ENCODE measurements around the gene CHD1.

CHD1 gene

GRCh38 chr5:98904780-98905179 is 24.0 kb downstream of the CHD1 start:
- Histone ChIP-seq H3K9ac (ENCODE audit: low read length) (no peak overlapping the region), H3K4me1 (ENCODE audit: low read length) (no peaks in the 10 kb centered on the region), H2AFZ (ENCODE audit: low read length) (no peak overlapping the region), H3K4me2 (ENCODE audit: low read depth, low read length) (no peak overlapping the region), H3K9me3 (replicated peaks; ENCODE audit: insufficient read depth, low read length) (no peaks in the 10 kb centered on the region), H3K79me2 (ENCODE audit: low read length) (peaks cover 53% of the 10 kb centered on the region), H3K36me3 (replicated peaks; ENCODE audit: insufficient read depth, low read length) (peaks cover 22% of the 10 kb centered on the region), H3K27ac (ENCODE audit: low read length) (no peak overlapping the region), H3K9me2 (replicated peaks; ENCODE audit: insufficient read depth, low read length) (no peaks in the 10 kb centered on the region), H4K20me1 (ENCODE audit: insufficient read depth, low read length) (peaks cover 21% of the 10 kb centered on the region; the same call in 1 of the 2 replicates), H3K4me3 (ENCODE audit: low read length) (no peak overlapping the region), H3K27me3 (replicated peaks; ENCODE audit: insufficient read depth, low read length) (no peaks in the 10 kb centered on the region), H3F3A (ENCODE audit: insufficient read depth, low read length) (no peaks in the 10 kb centered on the region)
- TF ChIP-seq EZH2phosphoT487 (IDR thresholded peaks at IDR 0.05; ENCODE audit: low read length) (no peak), CTCF (IDR thresholded peaks at IDR 0.05; ENCODE audit: low read length) (no peak), EZH2 (optimal IDR thresholded peaks at IDR 0.05; ENCODE audit: low read depth, low read length) (no peak)
- DNase-seq: no peak

GRCh38 chr5:98902733-98903132 is 26.1 kb downstream of the CHD1 start:
- no peak overlapping the region for H3K4me3 ChIP-seq (ENCODE audit: low read length)
- no peaks in the 10 kb centered on the region for H3F3A ChIP-seq (ENCODE audit: insufficient read depth, low read length)
- H3K79me2 ChIP-seq (ENCODE audit: low read length): peaks cover 36% of the 10 kb centered on the region
- TF ChIP-seq EZH2 (optimal IDR thresholded peaks at IDR 0.05; ENCODE audit: low read depth, low read length) (no peak), CTCF (IDR thresholded peaks at IDR 0.05; ENCODE audit: low read length) (no peak), EZH2phosphoT487 (IDR thresholded peaks at IDR 0.05; ENCODE audit: low read length) (no peak)
- no peaks in the 10 kb centered on the region for H3K4me1 ChIP-seq (ENCODE audit: low read length)
- H3K4me2 ChIP-seq (ENCODE audit: low read depth, low read length): no peak overlapping the region
- peaks cover 26% of the 10 kb centered on the region for H3K36me3 ChIP-seq (replicated peaks; ENCODE audit: insufficient read depth, low read length)
- H3K27ac ChIP-seq (ENCODE audit: low read length): no peak overlapping the region
- no peak overlapping the region for H2AFZ ChIP-seq (ENCODE audit: low read length)
- no peaks in the 10 kb centered on the region for H3K9me2 ChIP-seq (replicated peaks; ENCODE audit: insufficient read depth, low read length)
- no peak overlapping the region for H3K9ac ChIP-seq (ENCODE audit: low read length)
- no peak for DNase-seq
- H3K27me3 ChIP-seq (replicated peaks; ENCODE audit: insufficient read depth, low read length): no peaks in the 10 kb centered on the region
- H3K9me3 ChIP-seq (replicated peaks; ENCODE audit: insufficient read depth, low read length): no peaks in the 10 kb centered on the region
- H4K20me1 ChIP-seq (ENCODE audit: insufficient read depth, low read length): peaks cover 16% of the 10 kb centered on the region; the same call in 1 of the 2 replicates

GRCh38 chr5:98899456-98899855 is 29.4 kb downstream of the CHD1 start:
- peaks cover 23% of the 10 kb centered on the region for H3K36me3 ChIP-seq (replicated peaks; ENCODE audit: insufficient read depth, low read length)
- H2AFZ ChIP-seq (ENCODE audit: low read length): no peak overlapping the region
- TF ChIP-seq EZH2 (optimal IDR thresholded peaks at IDR 0.05; ENCODE audit: low read depth, low read length) (no peak), EZH2phosphoT487 (IDR thresholded peaks at IDR 0.05; ENCODE audit: low read length) (no peak), CTCF (IDR thresholded peaks at IDR 0.05; ENCODE audit: low read length) (no peak)
- no peaks in the 10 kb centered on the region for H3K9me2 ChIP-seq (replicated peaks; ENCODE audit: insufficient read depth, low read length)
- peaks cover 8% of the 10 kb centered on the region for H3K79me2 ChIP-seq (ENCODE audit: low read length)
- H3K9ac ChIP-seq (ENCODE audit: low read length): no peak overlapping the region
- H3K27me3 ChIP-seq (replicated peaks; ENCODE audit: insufficient read depth, low read length): no peaks in the 10 kb centered on the region
- no peak overlapping the region for H3K4me3 ChIP-seq (ENCODE audit: low read length)
- no peaks in the 10 kb centered on the region for H3F3A ChIP-seq (ENCODE audit: insufficient read depth, low read length)
- H3K4me2 ChIP-seq (ENCODE audit: low read depth, low read length): no peak overlapping the region
- no peaks in the 10 kb centered on the region for H3K4me1 ChIP-seq (ENCODE audit: low read length)
- DNase-seq: no peak
- H3K27ac ChIP-seq (ENCODE audit: low read length): no peak overlapping the region
- no peaks in the 10 kb centered on the region for H3K9me3 ChIP-seq (replicated peaks; ENCODE audit: insufficient read depth, low read length)
- H4K20me1 ChIP-seq (ENCODE audit: insufficient read depth, low read length): no peaks in the 10 kb centered on the region

Measured in MM.1S (cell line).